Daoy (cell line): ENCODE data around the gene SCAMP4. TPM values are rescaled to one million over a fixed set of nuclear protein-coding genes. Genes with fewer than 3 reads are reported as not detected.
"Not testable (repeated sequence)": the region's sequence is repeated elsewhere in the genome, so short reads cannot be mapped to it uniquely, and the experiment has no call there.

Source experiments
- DNase-seq: peaks from one replicate; pipeline ENCODE4 v3.0.0-alpha.2; 2015; ENCODE audit warnings: low read depth
- total RNA-seq: library from RNA; depleted of rRNA; stranded (reverse); fragments of >200 nt; shearing (Covaris generic); gene quantifications from 2 replicates; pipeline ENCODE4 v1.2.3, GENCODE V29; 2014

SCAMP4 gene
- total RNA-seq, 1 experiment from 2014 or later: 51.6 TPM

DNA sequence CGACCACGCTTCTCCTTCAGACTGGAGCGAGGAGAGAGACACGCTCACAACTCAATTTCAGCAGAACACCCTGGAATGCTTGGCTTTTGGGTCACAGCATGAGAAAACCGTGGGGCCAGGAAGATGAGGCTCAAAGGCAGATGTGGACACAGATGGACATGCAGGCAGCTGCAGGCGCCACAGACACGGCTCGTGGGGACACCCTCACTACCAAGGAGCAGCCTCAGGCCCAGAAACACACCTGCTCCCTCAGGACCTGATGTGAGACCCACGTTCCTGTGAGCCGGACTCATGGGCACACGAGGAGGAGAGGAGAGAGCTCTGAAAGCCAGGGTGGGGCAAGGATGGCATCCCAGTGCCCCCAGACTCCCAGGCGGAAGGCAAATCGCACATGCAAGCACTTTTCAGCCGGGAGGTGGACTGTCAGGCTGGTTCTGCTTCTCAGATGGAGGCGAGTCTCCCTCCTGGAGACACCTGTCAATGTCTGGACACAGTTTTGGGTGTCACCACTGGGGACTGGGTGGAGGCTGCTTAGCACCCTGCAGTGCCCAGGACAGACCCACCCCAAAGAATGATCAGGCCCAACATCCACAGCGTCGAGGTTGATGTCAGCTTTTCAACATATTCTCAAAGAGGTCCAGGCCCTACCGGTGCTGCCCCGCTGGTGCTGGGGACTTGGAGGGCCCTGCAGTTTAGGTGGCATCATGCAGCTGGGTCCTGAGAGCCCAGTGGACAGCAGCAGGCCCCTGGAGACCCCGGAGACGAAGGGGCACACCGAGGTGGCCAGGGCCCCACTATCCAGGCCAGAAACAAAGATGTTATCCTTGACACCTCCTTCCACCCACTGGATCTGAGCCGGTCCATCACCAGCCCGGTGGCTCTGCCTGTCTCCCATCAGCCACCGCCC, 22.2 kb upstream of the SCAMP4 start:
- DNase-seq: no peak

GRCh38 chr19:1883784-1884183, 21.4 kb upstream of the SCAMP4 start:
- DNase-seq: no peak

- DNase-seq: no peak
Measured at GRCh38 chr19:1884291-1884718, 20.9 kb upstream of the SCAMP4 start.

- peak; percentile 33 for DNase-seq
Measured at GRCh38 chr19:1884719-1885334, 20.4 kb upstream of the SCAMP4 start.

- DNase-seq: peak; percentile 97
Measured at GRCh38 chr19:1885398-1886119, 19.6 kb upstream of the SCAMP4 start, which contains the start of gene ABHD17A. Gene ABHD17A (minus strand): TSS chr19:1885496. CDS start chr19:1881566, 3,930 bp downstream.

GRCh38 chr19:1886360-1886759, 18.8 kb upstream of the SCAMP4 start:
- DNase-seq: not testable (repeated sequence)

DNA sequence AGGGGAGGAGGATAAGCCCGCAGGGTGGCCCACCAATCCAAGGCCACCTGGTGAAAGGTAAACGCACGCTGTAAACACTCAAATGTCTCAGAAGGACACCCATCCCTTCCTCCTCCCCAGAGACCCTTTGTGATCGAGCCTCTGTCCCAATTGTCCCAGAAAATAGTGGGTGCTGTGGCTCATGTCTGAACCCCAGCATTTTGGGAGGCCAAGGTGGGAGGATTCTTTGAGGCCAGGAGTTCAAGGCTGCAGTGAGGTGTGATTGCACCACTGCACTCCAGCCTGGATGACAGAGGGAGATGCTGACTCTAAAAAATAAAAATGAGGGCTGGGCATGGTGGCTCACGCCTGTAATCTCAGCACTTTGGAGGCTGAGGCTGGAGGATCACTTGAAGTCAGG, 16.8 kb upstream of the SCAMP4 start:
- DNase-seq: no peak

- DNase-seq: no peak
Measured at GRCh38 chr19:1889907-1890306, 15.3 kb upstream of the SCAMP4 start.

- DNase-seq: no peak
Measured at GRCh38 chr19:1893791-1894190, 11.4 kb upstream of the SCAMP4 start.

DNA sequence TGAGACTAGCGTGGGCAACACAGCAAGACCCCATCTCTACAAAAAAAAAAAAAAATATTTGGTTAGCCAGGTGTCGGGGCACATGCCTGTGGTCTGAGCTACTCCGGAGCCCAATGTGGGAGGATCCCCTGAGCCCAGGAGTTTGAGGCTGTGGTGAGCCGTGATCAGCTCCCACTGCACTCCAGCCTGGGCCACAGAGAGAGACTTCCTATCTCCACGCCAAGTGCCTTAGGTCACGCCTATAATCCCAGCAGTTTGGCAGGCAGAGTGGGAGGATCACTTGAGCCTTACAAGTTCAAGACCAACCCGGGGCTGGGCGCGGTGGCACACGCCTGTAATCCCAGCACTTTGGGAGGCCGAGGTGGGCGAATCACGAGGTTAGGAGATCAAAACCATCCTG, 8.7 kb upstream of the SCAMP4 start:
- DNase-seq: no peak

DNA sequence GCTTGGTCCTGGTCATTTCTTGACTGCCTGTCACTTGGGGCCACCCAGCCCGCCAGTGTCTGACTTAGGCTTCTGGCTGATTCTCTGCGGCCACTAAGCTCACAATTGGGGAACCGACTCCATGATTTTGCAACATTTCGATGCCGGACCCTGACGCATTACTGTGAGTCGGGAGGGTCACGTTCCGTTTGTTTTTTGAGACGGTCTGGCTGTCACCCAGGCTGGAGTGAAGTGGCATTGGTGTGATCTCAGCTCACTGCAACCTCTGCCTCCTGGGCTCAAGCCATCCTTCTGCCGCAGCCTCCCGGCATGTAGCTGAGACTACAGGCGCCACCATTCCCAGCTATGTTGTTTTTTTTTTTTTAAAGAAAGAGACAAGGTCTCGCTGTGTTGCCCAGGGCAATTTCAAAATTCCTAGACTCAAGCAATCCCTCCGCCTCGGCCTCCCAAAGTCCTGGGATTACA, 3.2 kb upstream of the SCAMP4 start:
- no peak for DNase-seq

GRCh38 chr19:1902923-1903322, 2.3 kb upstream of the SCAMP4 start:
- no peak for DNase-seq

GRCh38 chr19:1904860-1905109, 414 bp upstream of the SCAMP4 start:
- no peak for DNase-seq

DNA sequence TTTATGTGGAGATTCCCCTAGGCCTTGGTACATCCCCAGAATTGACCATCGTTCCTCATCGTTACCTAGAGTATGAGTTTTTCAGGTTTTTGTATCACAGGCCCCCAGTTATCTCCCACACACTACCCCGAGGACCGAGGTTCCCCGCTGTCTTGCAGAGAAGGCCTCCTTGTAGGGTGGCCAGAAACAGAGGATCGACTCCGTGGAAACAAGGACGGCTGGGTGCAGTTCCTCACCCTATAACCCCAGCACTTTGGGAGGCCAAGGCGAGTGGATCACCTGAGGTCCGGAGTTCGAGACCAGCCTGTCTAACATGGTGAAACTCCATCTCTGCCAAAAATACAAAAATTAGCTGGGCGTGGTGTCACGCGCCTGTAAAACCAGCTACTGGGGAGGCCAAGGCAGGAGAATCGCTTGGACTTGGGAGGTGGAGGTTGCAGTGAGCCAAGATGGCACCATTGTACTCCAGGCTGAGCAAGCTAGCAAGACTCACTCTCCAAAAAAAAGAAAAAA, 720 bp downstream of the SCAMP4 start:
- DNase-seq: no peak

DNA sequence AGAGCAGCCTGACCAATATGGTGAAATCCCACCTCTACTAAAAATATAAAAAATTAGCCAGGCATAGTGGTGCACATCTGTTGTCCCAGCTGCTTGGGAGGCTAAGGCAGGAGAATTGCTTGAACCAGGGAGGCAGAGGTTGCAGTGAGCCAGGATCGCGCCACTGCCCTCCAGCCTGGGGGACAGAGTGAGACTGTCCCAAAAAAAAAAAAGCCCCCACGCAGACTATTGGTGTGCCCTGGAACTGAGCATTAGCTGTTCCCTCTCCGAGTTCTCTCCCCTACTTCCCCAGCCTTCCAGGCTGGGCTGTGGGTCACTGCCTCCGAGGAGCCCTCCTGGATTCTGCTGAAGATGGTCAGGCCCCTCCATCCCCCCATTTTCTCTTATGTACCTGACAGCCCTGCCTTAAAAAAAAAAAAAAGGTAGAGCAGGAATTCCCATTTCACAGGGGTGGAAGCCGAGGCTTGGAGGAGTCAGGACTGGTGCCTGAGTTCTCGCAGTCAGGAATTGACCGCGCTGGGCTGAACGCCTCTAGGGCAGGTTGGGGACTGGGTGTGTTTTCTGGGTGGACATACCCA, 1.9 kb downstream of the SCAMP4 start:
- DNase-seq: no peak

DNA sequence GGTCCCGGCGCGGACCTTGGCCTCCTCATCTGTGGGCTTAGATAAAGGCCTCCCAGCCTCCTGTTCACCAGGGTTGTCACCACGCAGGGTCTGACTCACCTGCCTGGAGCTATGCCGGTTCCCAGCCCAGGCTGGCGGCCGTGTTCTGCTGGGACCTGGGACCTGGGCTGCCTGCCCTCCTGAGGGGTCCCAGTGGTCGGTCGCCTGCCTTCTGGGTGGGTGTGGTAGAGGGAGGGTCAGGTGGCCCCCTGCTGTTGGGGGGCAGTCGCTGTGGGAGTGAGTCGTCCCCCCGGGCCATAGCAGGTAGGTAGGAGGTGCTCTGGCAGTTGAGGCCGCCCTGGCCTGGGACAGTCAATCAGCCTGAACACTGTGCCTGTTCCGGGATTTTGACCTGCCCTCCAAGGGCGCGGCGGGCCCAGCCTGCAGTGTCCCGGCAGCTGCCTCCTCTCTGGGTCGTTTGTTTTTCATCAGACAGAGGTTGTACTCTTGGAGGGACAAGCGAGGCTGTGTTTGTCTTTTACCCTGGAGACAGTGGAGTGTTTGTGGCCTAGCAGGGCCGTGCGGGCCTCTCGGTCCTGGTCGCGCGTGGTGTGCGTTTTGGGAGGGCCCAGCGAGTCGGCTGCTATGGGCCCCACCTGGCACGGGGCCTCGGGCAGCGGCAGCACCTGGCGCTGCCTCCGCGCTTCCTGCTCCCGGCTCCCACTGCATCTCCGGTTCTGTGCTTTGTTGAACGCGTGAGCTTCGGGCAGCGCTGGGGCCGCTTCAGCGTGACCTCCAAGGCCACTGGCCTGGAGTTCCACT, 2.6 kb downstream of the SCAMP4 start:
- peak; percentile 33 for DNase-seq

GRCh38 chr19:1908364-1908678, 3.1 kb downstream of the SCAMP4 start:
- DNase-seq: no peak

GRCh38 chr19:1909761-1910080, 4.5 kb downstream of the SCAMP4 start:
- DNase-seq: no peak

DNA sequence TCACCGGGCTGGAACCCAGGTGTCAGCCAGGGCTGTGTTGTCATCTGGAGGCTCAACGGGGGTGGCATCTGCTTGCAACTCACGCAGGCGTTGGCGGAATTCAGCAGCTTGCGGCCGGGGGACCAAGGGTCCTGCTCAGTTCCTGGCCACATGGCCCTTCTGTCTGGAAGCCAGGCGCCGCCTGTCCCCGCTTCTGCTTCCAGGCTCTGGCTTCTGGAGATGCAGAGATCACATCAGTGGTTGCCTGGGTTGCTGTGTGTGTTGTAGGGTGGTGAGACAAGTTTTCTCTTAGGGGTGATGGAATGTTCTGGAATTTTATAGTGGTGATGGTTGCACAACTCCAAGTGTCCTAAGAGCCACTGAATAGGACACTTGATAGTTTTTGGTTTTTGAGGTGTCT, 5.0 kb downstream of the SCAMP4 start:
- DNase-seq: no peak

DNA sequence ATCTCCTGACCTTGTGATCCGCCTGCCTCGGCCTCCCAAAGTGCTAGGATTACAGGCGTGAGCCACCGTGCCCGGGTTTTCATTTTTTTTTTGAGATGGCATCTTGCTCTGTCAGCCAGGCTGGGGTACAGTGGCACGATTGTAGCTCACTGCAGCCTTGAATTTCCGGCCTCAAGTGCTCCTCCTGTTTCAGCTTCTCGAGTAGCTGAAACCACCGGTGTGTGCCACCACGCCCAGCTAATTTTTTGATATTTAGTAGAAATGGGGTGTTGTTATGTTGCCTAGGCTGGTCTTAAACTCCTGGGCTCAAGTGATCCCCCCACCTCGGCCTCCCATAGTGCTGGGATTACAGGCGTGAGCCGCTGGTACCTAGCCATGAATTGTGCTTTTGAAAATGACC, 5.9 kb downstream of the SCAMP4 start:
- DNase-seq: no peak

- no peak for DNase-seq
Measured at GRCh38 chr19:1911995-1912394, 6.8 kb downstream of the SCAMP4 start.
